Measurements from ENCODE around the gene ATOSA. TPM values are rescaled to one million over a fixed set of nuclear protein-coding genes. Genes with fewer than 3 reads are reported as not detected.

Gene ATOSA
- total and polyA plus RNA-seq, 8 donors: 19.4 to 206 (median 60.4) TPM

GRCh38 chr15:52698514-52698913 lies 19.3 kb upstream of the ATOSA start:
- intact Hi-C loops (cut with DNase I; ENCODE audit: low total_unique reads): no loop called here
- Histone ChIP-seq H3K4me1 (no peaks in the 10 kb centered on the region), H3K9me3 (no peaks in the 10 kb centered on the region), H3K4me3 (no peak overlapping the region), H3K27me3 (no peaks in the 10 kb centered on the region), H3K36me3 (no peaks in the 10 kb centered on the region), H3K27ac (no peak overlapping the region)
- no peak for TF ChIP-seq POLR2A (IDR thresholded peaks at IDR 0.05)
- TF ChIP-seq POLR2AphosphoS5 (IDR thresholded peaks at IDR 0.05): no peak
- no peak for TF ChIP-seq CTCF (IDR thresholded peaks at IDR 0.05)
- TF ChIP-seq EP300 (IDR thresholded peaks at IDR 0.05): no peak
- WGBS, 5 donors: 0 to 33% (median 0%) methylated on average over 1 of the region's 1 CpG
- no peak for DNase-seq

DNA sequence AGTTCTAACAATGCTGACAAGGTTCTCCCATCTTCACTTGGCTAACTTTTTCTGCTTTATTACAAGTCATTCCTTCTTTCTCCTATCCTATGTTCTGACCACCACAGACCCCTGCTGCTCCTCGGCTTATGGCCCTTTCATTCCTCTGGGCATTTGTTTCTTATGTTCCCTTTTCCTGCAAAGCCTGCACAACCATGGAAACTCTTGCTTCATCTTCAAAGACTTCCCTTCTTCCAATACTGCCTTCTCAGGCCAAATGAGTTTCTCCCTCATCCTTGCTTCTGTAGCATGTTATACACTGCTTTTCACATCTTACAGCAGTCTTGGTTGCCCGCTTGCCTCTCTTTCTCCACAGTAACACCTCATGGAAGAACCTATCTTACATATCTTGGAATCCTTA lies 17.9 kb upstream of the ATOSA start:
- Histone ChIP-seq H3K4me1 (no peaks in the 10 kb centered on the region), H3K27me3 (no peaks in the 10 kb centered on the region), H3K36me3 (no peaks in the 10 kb centered on the region), H3K27ac (no peak overlapping the region), H3K9me3 (no peaks in the 10 kb centered on the region), H3K4me3 (no peak overlapping the region)
- intact Hi-C loops (cut with DNase I; ENCODE audit: low total_unique reads): no loop called here
- no peak for DNase-seq
- WGBS, 5 donors: 84 to 95% (median 90%) methylated on average over 2 of the region's 2 CpGs
- TF ChIP-seq CTCF (IDR thresholded peaks at IDR 0.05) (no peak), POLR2A (IDR thresholded peaks at IDR 0.05) (no peak), POLR2AphosphoS5 (IDR thresholded peaks at IDR 0.05) (no peak), EP300 (IDR thresholded peaks at IDR 0.05) (no peak)

DNA sequence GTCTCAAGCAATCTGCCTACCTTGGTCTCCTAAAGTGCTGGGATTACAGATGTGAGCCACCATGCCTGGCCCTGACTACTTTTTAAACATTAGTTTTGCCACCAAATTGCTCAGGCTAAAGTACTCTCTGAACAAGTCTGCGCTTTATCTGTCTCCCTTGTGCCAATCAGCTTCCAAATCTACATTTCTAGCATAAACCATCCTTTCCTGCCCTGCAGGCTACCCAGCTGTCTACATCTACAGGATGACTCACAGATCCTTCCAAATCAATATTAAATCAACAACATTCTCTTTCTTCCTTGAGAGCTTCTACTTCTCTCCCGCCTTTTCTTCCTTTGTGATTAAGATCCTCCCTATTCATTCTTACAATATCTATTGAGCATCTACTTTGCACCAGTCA lies 16.0 kb upstream of the ATOSA start:
- no peak for TF ChIP-seq EP300 (IDR thresholded peaks at IDR 0.05)
- Histone ChIP-seq H3K4me1 (no peaks in the 10 kb centered on the region), H3K4me3 (no peak overlapping the region), H3K27me3 (no peaks in the 10 kb centered on the region), H3K9me3 (no peaks in the 10 kb centered on the region), H3K36me3 (no peaks in the 10 kb centered on the region), H3K27ac (no peak overlapping the region)
- intact Hi-C loops (cut with DNase I; ENCODE audit: low total_unique reads): no loop called here
- WGBS, 5 donors: 82 to 89% (median 88%) methylated on average over 2 of the region's 2 CpGs
- DNase-seq: no peak

GRCh38 chr15:52689562-52689961 lies 10.4 kb upstream of the ATOSA start:
- no peaks in the 10 kb centered on the region for H3K27me3 ChIP-seq
- no peaks in the 10 kb centered on the region for H3K36me3 ChIP-seq
- no peak overlapping the region for H3K27ac ChIP-seq
- TF ChIP-seq POLR2A (IDR thresholded peaks at IDR 0.05) (no peak), POLR2AphosphoS5 (IDR thresholded peaks at IDR 0.05) (no peak), EP300 (IDR thresholded peaks at IDR 0.05) (no peak), CTCF (IDR thresholded peaks at IDR 0.05) (no peak)
- no peak for DNase-seq
- WGBS, 5 donors: 75 to 97% (median 85%) methylated on average over 1 of the region's 1 CpG
- no peak overlapping the region for H3K4me3 ChIP-seq
- intact Hi-C loops (cut with DNase I; ENCODE audit: low total_unique reads): no loop called here
- H3K9me3 ChIP-seq: no peaks in the 10 kb centered on the region
- no peaks in the 10 kb centered on the region for H3K4me1 ChIP-seq

- DNase-seq: peak in 1 of 2 donors; percentile 10
- WGBS, 5 donors: 25 to 52% (median 42%) methylated on average over 1 of the region's 1 CpG
These were observed 4.4 kb upstream of the ATOSA start for GRCh38 chr15:52683580-52683979.

More at GRCh38 chr15:52683580-52683979, 4.4 kb upstream of the ATOSA start:
- Histone ChIP-seq H3K4me3 (no peak overlapping the region), H3K4me1 (peaks cover 0 to 11% (median 8%) of the 10 kb centered on the region in 4 donors), H3K27me3 (no peaks in the 10 kb centered on the region), H3K36me3 (no peaks in the 10 kb centered on the region), H3K9me3 (no peaks in the 10 kb centered on the region), H3K27ac (no peak overlapping the region)
- intact Hi-C loops (cut with DNase I; ENCODE audit: low total_unique reads): no loop called here
- TF ChIP-seq CTCF (IDR thresholded peaks at IDR 0.05) (no peak), POLR2AphosphoS5 (IDR thresholded peaks at IDR 0.05) (no peak), POLR2A (IDR thresholded peaks at IDR 0.05) (no peak), EP300 (IDR thresholded peaks at IDR 0.05) (no peak)

All from stomach (tissue), 9 donors.